ENCODE results near the gene MYO5A.
"Not testable (repeated sequence)": the region's sequence is repeated elsewhere in the genome, so short reads cannot be mapped to it uniquely, and the experiment has no call there.

Gene MYO5A

DNA sequence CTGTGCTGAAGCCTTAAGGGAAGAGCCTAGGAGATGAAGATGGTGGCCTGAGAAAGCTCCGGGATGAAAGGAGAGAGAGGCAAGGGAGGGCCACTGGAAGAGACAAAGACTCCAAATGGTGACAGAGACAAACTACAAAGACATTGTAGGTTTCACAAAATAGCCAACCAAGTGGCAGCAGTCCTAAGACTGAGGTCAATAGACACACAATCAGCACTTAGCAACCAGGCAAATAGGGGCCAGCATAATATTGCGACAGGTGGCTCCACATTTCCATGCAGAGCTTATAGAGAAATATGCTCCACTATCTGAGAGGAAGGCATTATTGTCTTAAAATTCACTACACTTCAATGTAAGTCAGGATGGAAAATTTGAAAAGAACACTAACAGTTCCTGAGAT is 211.0 kb downstream of the MYO5A start:
- no peak for DNase-seq

- DNase-seq: no peak
These were observed 211.7 kb downstream of the MYO5A start for GRCh38 chr15:52317022-52317421.

DNA sequence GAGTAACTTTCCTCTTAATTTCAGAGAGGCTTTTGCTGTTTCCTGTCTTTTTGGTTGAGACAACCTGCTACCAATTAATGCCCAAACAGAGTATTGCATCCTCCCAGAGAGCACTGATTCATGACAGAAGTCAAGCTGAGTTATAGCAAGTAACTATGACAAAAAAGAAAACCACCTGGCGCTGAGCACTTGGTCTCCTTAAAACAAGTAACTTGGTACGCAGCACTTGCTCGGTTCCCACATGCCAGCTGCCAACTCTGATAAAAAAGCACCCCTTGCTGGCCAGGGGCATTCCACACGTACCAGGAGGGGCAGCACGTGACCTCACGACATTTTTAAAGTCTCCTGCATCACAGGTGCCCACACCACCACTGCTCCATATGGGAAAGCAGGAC is 219.5 kb downstream of the MYO5A start:
- DNase-seq: no peak

DNA sequence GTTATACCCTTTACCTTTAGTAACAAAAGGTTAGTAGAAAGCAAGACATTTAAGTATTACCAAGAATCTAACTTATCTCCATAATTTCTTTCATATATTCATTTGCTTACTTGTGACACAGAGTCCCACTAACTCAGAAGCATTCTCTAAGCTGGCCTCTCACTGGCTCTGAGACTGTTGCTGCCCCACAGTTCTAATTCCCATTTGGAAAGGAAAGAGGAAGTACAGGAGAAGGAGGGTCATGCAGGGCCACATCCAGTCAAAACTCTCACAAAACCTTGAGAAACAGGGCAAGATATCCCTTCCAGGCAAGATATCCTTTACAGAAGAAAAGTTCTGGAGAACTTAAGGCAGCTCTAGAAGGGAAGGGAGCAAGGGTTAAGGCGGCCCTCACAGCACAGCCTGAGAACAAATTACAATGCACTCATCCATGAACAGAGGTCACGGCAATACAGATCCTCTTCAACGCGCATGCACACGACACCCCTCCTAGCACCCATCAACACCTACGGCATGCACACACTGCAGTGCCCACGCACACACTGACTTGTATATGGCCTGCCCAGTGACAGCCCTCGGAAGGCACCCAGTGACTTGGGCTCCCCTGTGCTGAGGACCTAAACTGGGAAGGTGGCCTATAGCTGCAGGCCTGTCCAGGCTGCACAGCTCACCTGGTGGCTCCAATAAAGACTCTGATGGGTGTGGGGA is 220.1 kb downstream of the MYO5A start:
- no peak for DNase-seq

- DNase-seq: no peak
These were observed 220.8 kb downstream of the MYO5A start for GRCh38 chr15:52307847-52308246.

GRCh38 chr15:52306270-52306669 is 222.4 kb downstream of the MYO5A start:
- DNase-seq: no peak

- DNase-seq: no peak
These were observed 225.4 kb downstream of the MYO5A start for GRCh38 chr15:52303093-52303772.

DNA sequence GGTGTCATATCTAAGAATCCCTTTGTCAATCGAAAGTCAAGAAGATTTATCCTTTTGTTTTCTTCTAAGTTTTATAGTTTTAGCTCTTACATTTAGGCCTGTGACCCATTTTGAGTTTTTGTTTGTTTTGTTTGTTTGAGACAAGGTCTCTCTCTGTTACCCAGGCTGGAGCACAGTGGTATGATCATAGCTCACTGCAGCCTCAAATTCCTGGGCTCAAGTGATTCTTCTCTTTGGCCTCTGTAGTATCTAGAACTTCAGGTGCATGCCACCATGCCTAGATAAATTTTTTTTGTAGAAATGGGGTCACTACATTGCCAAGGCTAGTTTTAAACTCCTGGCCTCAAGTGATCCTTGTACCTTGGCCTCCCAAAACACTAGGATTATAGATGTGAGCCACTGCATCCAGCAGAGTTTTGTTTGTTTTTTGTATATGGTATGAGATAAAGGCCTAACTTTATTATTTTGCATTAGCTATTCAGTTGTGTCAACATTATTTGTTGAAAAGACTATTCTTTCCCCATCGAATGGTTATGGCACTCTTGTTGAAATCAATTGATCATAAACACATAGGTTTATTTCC is 227.3 kb downstream of the MYO5A start:
- no peak for DNase-seq

DNA sequence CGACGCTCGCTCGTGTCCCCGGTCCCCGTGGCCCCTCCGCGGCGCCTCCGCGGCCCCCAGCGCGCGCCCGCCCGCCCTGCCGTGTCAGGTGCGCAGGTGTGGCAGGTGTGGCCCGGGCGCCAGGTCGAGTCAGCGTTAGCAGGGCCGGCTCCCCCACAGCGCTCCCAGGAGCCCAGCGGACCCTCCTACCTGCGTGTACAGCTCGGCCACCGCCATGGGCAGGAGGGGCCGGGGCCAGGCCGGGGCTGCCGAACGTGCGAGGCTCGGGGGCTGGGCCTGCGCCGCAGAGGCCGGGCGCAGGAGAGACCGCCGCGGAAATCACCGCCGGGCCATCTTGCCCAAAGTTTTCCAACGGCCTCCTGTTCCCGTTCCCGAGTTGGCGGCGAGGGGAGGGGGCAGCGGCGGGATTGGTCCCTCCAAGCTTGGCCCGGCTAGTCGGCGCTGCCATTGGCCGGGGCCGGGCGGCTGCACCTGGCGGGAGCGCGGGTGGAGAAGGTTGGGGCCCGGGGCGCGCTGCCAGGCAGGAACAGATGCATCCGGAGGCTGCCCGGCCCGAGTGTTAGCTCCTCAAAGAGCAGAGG is 233.2 kb downstream of the MYO5A start, which contains the start of gene MYO5C:
MYO5C (minus strand) TSS at position 384 of the 581 bp plus-strand sequence; CDS start at position 216, 168 bp downstream.
- DNase-seq: no peak

GRCh38 chr15:52294881-52295420 is 233.7 kb downstream of the MYO5A start:
- DNase-seq: no peak

DNA sequence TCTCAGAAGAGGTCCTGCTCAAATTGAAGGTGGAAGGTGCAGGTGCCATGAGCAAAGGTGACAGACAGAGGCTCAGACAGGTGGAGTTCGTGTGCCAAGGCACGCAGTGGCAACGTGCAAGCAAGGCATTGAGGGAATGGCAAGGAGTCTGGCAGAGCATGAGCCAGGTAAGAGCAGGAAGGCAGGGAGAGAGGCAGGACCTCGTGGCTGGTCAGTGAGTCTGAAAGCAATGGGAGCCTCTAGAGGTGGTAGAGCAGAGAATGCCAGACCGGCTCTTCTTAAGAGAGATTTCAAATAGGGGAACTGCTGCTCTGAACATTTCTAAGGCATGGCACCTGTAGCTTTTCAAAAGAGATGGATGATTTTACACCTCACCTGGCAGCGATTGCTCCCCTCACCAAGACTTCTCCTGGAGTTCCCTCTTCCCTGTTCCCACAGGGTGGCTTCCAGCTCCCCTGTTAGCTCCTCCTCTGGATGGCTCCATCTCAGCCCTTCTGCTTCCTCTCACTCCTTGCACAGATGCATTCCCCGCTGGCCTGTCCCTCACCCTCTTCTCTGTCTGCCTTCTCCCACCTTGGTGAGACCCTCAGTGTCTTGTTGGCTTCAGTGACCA is 235.8 kb downstream of the MYO5A start:
- DNase-seq: no peak

DNA sequence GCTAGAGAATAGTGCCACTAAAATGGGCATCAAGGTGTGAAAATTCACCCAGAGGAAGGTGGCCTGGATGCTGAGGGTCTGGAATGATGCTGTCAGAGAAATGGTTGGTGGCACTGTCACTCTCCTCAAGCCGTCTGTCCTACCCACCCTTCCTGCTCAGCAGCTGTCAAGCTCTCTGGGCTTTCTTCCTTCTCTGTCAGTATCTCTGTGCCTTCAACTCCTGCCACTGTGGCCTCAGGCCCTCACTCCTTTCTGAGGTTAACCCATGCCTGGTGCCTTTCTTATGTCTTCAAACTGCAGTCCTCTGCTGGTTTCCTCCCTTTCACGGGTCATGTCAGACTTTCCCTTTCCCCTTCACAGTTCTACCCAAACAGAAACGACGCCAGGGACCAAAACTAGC is 237.5 kb downstream of the MYO5A start:
- DNase-seq: no peak

DNA sequence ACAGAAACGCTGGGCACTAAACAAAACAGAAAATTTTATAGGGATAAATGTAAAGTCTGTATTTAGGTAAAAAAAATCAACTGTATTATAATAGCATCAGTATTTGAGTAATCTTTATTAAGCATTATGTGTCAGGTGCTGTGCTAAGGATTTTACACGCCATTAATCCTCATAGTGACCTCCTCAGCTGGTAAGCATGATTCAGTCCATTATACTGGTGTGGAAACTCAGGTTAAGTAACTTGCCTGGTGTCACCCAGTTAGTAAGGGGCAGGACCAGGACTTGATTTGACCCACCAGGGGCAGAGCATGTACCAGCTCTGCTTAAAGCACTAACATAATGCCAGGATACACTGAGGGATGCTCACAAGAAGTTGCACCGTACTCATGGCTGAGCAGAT is 237.9 kb downstream of the MYO5A start:
- no peak for DNase-seq

- no peak for DNase-seq
These were observed 238.4 kb downstream of the MYO5A start for GRCh38 chr15:52290329-52290728.

DNA sequence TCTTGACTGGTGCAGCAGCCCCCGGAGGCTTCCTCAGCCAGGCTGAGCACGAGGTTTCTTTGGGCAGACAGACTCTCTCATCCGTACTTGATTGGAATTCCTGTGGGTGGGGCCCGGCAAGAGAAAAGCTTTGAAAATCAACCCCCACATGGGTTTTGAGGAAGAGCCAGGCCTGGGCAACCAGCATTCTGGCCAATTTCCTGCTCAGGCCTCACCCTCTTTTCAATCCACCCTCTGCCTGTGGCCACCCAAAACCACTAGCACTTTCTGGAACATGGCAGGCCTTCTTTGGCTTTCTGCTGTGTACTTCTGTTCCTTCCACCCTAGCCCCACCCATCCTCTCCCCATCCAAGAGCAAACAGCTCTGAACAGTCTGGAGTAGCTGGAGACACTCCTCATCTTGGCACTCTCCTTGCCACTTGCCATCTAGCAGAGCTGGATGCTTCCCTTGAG is 239.0 kb downstream of the MYO5A start:
- DNase-seq: no peak

DNA sequence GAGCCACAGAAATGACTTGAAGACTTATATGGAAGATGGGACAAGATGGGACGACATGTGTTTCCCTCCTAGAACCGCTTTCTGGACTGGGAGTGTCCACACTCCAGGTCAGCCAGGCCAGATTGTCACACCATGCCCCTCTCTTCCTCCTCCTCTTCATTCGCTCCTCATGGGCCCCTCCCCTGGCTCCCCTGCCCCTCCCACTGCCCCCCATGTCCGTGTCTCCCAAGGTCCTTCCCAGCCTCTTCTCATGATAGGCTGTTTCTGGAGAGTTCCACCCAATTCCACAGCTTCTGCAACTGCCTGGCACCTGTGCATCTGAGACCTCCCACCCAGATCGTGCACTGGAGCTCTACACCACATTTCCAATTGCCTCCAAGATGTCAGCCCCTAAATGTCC is 239.7 kb downstream of the MYO5A start:
- no peak for DNase-seq

- DNase-seq: no peak
These were observed 240.4 kb downstream of the MYO5A start for GRCh38 chr15:52288051-52288942.

- no peak for DNase-seq
These were observed 241.6 kb downstream of the MYO5A start for GRCh38 chr15:52287114-52287513.

DNA sequence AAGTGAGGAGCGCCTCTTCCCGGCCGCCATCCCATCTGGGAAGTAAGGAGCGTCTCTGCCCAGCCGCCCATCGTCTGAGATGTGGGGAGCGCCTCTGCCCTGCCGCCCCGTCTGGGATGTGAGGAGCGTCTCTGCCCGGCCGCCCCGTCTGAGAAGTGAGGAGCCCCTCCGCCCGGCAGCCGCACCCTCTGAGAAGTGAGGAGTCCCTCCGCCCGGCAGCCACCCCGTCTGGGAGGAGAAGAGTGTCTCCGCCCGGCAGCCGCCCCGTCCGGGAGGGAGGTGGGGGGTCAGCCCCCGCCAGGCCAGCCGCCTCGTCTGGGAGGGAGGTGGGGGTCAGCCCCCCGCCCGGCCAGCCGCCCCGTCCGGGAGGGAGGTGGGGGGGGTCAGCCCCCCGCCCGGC is 242.7 kb downstream of the MYO5A start:
- not testable (repeated sequence) for DNase-seq

DNA sequence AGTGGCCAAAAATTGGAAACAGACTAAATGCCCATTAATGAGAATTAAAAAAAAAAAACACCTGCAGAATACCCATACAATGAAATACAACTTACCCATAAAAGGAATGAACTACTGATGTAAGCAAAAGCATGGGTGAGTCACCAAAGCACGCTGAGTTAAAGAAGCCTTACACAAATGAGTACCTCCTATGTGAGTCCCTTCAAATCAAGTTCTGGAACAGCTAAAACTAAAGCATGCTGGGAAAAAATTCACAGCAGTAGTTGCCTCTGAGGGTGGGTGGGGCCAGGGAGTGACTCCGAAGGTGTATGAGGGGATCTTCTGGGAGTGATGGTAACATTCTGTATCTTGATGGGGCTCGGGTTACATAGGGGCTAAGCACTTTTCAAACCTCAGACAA is 244.5 kb downstream of the MYO5A start:
- no peak for DNase-seq

DNA sequence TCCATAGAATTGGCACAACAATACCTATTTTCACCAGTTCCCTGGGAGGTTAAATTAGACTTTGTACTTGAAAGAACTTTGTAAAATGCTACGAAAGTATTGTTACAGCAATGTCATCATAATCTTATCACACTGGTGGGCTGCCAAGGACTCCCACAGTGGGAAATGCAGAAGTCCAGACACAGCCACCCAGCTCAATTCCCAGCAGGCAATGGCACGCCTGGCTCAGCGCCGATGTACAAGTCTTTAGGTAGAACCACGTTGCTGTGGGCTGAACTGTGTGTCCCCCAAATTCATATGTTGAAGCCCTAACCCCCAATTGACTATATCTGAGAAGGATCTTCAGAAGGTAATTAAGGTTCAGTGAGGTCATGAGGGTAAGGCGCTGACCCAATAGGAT is 245.4 kb downstream of the MYO5A start:
- no peak for DNase-seq

DNA sequence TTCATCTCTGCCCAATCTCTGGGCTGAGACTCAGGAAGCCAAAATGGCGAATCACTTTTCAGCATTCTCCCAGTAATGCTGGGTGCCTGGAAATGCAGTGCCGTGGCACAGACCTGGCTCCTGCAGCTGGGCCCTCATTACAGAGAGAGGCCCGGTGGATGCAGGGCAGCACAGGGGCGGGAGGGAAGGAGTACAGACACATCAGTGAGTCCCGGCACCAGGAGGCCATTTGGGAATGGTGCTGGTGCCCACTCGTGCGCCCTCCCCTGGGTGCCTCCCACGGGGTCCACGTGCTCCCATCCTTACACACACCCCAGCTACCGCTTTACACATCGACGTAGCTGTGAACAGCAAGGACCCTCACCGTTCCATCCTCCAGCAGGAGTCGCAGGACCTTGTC is 246.3 kb downstream of the MYO5A start:
- DNase-seq: no peak

All from CD4-positive, alpha-beta T cell treated with Interleukin-6 for 4 hours (primary cell).